Pancreas (tissue), 10 donors: ENCODE data around the gene CYRIA. TPM values are rescaled to one million over a fixed set of nuclear protein-coding genes. Genes with fewer than 3 reads are reported as not detected.

Experiments used
- ATAC-seq, 4 donors: fragments of 200-7000 bp; cut with Tn5 transposase; one replicate each; pipeline versions ENCODE4 v1.8.0 to v1.9.1; 2020; ENCODE audit warnings: mild to moderate bottlenecking in 4 of 4, moderate library complexity in 4 of 4
- DNase-seq, 6 donors: peaks; one replicate each; pipeline ENCODE4 v3.0.0-alpha.2; 2020
- FAIRE-seq: peaks from 2 replicates; lab custom pipeline; 2012; peaks lifted over from hg19 to GRCh38; lab: Jason Lieb, UNC
- H3K27ac ChIP-seq, 4 donors: fragments of 200-600 bp; sonication (generic); 1 replicate in 3 of 4; 2 replicates in 1 of 4; pipeline versions ENCODE4 v1.5.0 to v1.8.0; 2020
- H3K27me3 ChIP-seq, 4 donors: fragments of 200-600 bp; one replicate each; pipeline ENCODE4 v1.8.0; 2021
- H3K36me3 ChIP-seq, 3 donors: fragments of 200-600 bp; sonication (generic) in 1 of 3; one replicate each; pipeline versions ENCODE4 v1.5.0 to v1.8.0; 2020 to 2021
- H3K4me1 ChIP-seq, 3 donors: fragments of 200-600 bp; one replicate each; pipeline ENCODE4 v1.8.0; 2021
- H3K4me3 ChIP-seq, 4 donors: fragments of 200-600 bp; sonication (generic) in 2 of 4; one replicate each; pipeline versions ENCODE4 v1.5.0 to v1.8.0; 2020 to 2021
- H3K9me3 ChIP-seq, 4 donors: fragments of 200-600 bp; one replicate each; pipeline ENCODE4 v1.8.0; 2021
- WGBS, 2 donors: extraction: QIAGEN DNeasy Blood & Tissue Kit; methylation state at CpG; one replicate each; pipeline ENCODE4 v1.1.7; 2013; 5-methylcytosine and 5-hydroxymethylcytosine counted together
- intact Hi-C, 3 donors: fragments of 100-400 bp; cut with DNase I; formaldehyde crosslinking; loops; one replicate each; pipeline versions ENCODE4 v1.11.1 to v1.14.2; 2022
- polyA plus RNA-seq, 2 donors: library from polyadenylated mRNA; stranded (reverse); fragments of 200-250 nt; gene quantifications; one replicate each; pipeline ENCODE4 v1.2.3, GENCODE V29; 2013
- total RNA-seq, 6 donors: library from RNA; stranded (reverse); fragmentation: NEBNext Ultra II Directional in 4 of 6; extraction: Animal tissue kit (Norgen Biotek cat#: 25700) in 4 of 6; gene quantifications; one replicate each; pipeline versions ENCODE4 v1.2.1 to v1.2.4, GENCODE V29; 2021 to 2023
- TF ChIP-seq, protein P1 (sequence below), 4 donors: fragments of 200-600 bp; sonication (generic) in 3 of 4; IDR thresholded peaks; one replicate each; pipeline versions ENCODE4 v1.5.0 to v1.8.0; 2021; ENCODE audit warnings: antibody characterized with exemption in 4 of 4
- donor health status: healthy with polysubstance abuse.
- donor health status: DM: no; HTN: no; CAD: no; lungs with moderate emphysema.
- donor health status: DM: no; HTN: no; CAD: no.
- donor health status: control.
- donor health status: control.
- donor health status: Bipolar disorder and iron deficiency.
- donor health status: DM: yes; HTN: yes; CAD: no.
- donor health status: DM: no; HTN: no; CAD: no.
- donor health status: DM: no; HTN: no; CAD: no.
- donor health status: DM: yes; HTN: yes; CAD: no.

Gene CYRIA
- total and polyA plus RNA-seq, 8 donors: 0.65 to 7.6 (median 1.7) TPM

DNA sequence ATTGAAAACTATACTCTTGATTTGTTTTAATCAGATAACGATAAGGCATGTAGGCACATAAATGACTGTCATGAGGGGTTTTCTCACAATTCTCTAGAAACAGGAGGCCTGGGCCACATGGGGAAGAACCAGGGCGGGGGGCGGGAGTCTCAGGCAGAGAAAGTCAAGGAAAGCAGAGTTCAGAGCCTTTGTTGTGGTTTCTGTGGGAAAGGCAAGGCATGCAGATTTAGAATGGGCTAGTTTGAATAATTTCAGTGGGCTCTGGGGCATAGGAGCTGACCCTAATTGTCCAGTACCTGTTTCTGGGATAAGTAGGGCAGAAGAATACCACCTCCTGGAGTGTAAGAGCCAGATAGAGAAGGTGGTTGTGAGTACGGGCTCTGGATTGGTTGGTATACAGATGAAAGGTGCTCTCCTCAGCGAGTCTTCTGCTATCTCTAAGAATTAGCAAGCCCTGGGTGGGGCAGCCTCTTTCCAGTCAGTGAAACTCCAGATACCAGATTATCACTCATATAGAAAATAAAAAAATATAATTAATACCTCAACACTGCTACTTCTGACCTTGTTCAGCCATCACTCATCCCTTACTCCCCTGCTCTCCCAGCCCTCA is 41.5 kb upstream of the CYRIA start:
- no peak for FAIRE-seq
- WGBS, 2 donors: 77% methylated on average over 5 of the region's 5 CpGs

DNA sequence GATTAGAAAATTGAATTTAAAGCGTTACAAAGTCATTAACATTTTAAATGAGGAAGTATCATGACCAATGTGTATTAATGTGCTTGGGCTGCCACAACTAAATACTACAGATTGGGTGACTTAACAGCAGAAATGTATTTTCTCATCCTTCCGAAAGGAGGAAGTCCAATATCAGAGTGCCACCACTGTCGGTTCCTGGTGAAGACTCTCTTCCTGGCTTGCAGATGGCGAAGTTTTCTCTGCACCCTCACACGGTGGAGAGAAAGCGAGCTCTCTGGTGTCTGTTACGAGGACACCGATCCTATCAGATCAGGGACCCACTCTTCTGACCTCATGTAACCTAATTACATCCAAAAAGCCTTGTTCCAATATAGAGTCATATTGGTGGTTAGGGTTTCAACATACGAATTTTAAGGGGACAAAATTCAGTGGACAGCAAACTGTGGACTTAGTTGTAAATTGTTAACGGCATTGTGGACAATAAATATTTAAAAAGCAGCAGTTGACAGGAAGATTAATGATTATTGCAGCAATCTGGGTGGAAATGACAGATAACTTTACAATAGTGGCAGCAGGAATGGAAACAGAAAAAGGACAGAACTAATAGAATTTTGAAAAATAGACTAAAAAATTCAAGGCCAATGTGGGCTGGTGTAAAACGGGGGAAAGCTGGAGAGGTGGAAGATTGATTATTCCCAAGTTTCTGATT is 35.1 kb upstream of the CYRIA start:
- TF ChIP-seq, protein P1, sequence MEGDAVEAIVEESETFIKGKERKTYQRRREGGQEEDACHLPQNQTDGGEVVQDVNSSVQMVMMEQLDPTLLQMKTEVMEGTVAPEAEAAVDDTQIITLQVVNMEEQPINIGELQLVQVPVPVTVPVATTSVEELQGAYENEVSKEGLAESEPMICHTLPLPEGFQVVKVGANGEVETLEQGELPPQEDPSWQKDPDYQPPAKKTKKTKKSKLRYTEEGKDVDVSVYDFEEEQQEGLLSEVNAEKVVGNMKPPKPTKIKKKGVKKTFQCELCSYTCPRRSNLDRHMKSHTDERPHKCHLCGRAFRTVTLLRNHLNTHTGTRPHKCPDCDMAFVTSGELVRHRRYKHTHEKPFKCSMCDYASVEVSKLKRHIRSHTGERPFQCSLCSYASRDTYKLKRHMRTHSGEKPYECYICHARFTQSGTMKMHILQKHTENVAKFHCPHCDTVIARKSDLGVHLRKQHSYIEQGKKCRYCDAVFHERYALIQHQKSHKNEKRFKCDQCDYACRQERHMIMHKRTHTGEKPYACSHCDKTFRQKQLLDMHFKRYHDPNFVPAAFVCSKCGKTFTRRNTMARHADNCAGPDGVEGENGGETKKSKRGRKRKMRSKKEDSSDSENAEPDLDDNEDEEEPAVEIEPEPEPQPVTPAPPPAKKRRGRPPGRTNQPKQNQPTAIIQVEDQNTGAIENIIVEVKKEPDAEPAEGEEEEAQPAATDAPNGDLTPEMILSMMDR (IDR thresholded peaks at IDR 0.05): no peak
- intact Hi-C loops: no loop called here
- no peak for FAIRE-seq
- H3K4me3 ChIP-seq: no peak overlapping the region
- H3K27me3 ChIP-seq: no peaks in the 10 kb centered on the region
- WGBS, 2 donors: 46 to 53% methylated on average over 11 of the region's 11 CpGs
- no peak for DNase-seq
- no peaks in the 10 kb centered on the region for H3K4me1 ChIP-seq
- H3K9me3 ChIP-seq: no peaks in the 10 kb centered on the region
- no peak overlapping the region for H3K27ac ChIP-seq
- ATAC-seq: no peak
- no peaks in the 10 kb centered on the region for H3K36me3 ChIP-seq

More for the DNA sequence above, 41.5 kb upstream of the CYRIA start:
- Histone ChIP-seq H3K9me3 (no peaks in the 10 kb centered on the region), H3K4me3 (no peak overlapping the region), H3K4me1 (peaks cover 0 to 10% (median 2%) of the 10 kb centered on the region in 3 donors), H3K36me3 (no peaks in the 10 kb centered on the region), H3K27ac (no peak overlapping the region), H3K27me3 (no peaks in the 10 kb centered on the region)
- intact Hi-C loops: no loop called here
- DNase-seq: no peak
- ATAC-seq: no peak
- TF ChIP-seq, protein P1 (IDR thresholded peaks at IDR 0.05): no peak

DNA sequence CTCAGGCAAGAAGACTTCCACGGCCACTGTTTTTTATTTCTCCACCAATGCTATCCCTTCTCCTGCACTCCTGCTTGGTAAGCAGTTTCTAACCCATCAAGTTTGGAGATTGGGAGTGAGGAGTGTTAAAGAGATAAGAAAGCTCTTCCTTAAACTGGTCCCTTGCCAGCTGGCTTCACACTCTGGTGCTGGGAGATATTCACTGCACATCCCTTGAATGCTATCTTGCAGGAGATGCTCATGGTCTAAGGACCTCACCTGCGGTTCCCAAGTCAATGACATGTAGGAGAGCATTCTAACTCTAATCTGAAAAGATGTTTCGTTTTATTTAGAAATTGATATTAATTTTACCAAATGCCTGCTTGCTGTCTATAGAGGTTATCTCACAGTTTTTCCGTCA is 28.2 kb upstream of the CYRIA start:
- ATAC-seq: no peak
- TF ChIP-seq, protein P1 (IDR thresholded peaks at IDR 0.05): no peak
- no peaks in the 10 kb centered on the region for H3K36me3 ChIP-seq

GRCh38 chr2:16691261-16691660 is 25.6 kb upstream of the CYRIA start:
- FAIRE-seq (no peak), ATAC-seq (no peak), DNase-seq (no peak)
- Histone ChIP-seq H3K4me3 (no peak overlapping the region), H3K4me1 (no peaks in the 10 kb centered on the region), H3K27me3 (no peaks in the 10 kb centered on the region), H3K27ac (no peak overlapping the region), H3K36me3 (no peaks in the 10 kb centered on the region), H3K9me3 (no peaks in the 10 kb centered on the region)
- TF ChIP-seq, protein P1 (IDR thresholded peaks at IDR 0.05): no peak
- 79 to 81% methylated on average over 7 of the region's 7 CpGs for WGBS, 2 donors
- intact Hi-C loops: no loop called here

More for the DNA sequence above, 28.2 kb upstream of the CYRIA start:
- DNase-seq (no peak), FAIRE-seq (no peak)
- intact Hi-C loops: no loop called here
- WGBS, 2 donors: 63 to 65% methylated on average over 4 of the region's 4 CpGs
- no peaks in the 10 kb centered on the region for H3K27me3 ChIP-seq
- no peaks in the 10 kb centered on the region for H3K4me1 ChIP-seq
- H3K4me3 ChIP-seq: no peak overlapping the region
- no peak overlapping the region for H3K27ac ChIP-seq
- no peaks in the 10 kb centered on the region for H3K9me3 ChIP-seq

DNA sequence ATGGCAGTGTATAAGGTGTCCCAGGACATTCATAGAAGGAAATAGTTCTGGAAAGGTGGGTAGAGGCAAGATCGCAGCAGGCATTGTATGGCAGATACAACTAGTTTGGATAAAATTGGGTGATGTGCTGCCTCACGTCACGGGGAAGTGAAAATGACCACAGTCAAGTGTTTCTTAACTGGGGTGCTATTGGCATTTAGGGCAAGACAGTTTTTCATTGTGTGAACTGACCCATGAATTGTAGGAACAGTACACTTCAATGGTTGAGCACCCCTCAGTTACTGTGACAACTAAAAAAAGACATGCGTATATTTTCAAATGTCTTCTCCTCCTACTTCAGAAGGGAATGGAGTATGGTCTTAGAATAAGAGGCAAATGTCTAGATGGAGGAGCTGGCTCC is 22.3 kb upstream of the CYRIA start:
- DNase-seq (no peak), FAIRE-seq (no peak), ATAC-seq (no peak)
- Histone ChIP-seq H3K36me3 (no peaks in the 10 kb centered on the region), H3K27me3 (no peaks in the 10 kb centered on the region), H3K4me3 (no peak overlapping the region), H3K9me3 (no peaks in the 10 kb centered on the region), H3K4me1 (no peaks in the 10 kb centered on the region), H3K27ac (no peak overlapping the region)
- TF ChIP-seq, protein P1 (IDR thresholded peaks at IDR 0.05): no peak
- intact Hi-C loops: no loop called here
- 90 to 93% methylated on average over 4 of the region's 4 CpGs for WGBS, 2 donors
